Measurements from ENCODE around the gene CTAG2. TPM values are rescaled to one million over a fixed set of nuclear protein-coding genes. Genes with fewer than 3 reads are reported as not detected.

Gene CTAG2
- total RNA-seq, 1 donor from 2014 or later = not detected

Other genes starting within 250 kb of the CTAG2 start
- 14.9 TPM for gene DNASE1L1, start 244.3 kb downstream of the CTAG2 start, total RNA-seq
- gene TAFAZZIN, start 242.0 kb downstream of the CTAG2 start, total RNA-seq = 21.0 TPM
- gene ATP6AP1, start 224.9 kb downstream of the CTAG2 start, total RNA-seq = 26.2 TPM
- 31.4 TPM for gene GDI1, start 216.4 kb downstream of the CTAG2 start, total RNA-seq
- gene FAM50A, start 209.4 kb downstream of the CTAG2 start, total RNA-seq = 18.7 TPM
- gene PLXNA3, start 195.3 kb downstream of the CTAG2 start, total RNA-seq = 4.5 TPM
- gene LAGE3, start 174.3 kb downstream of the CTAG2 start, total RNA-seq = 12.0 TPM
- 18.3 TPM for gene UBL4A, start 167.0 kb downstream of the CTAG2 start, total RNA-seq
- gene SLC10A3, start 162.9 kb downstream of the CTAG2 start, total RNA-seq = 3.7 TPM
- gene FAM3A, start 137.3 kb downstream of the CTAG2 start, total RNA-seq = 35.3 TPM
- gene G6PD, start 106.7 kb downstream of the CTAG2 start, total RNA-seq = 5.6 TPM
- gene IKBKG, start 106.0 kb downstream of the CTAG2 start, total RNA-seq = 69.0 TPM
- not detected for gene CTAG1A, start 68.4 kb downstream of the CTAG2 start, total RNA-seq
- gene CTAG1B, start 34.3 kb downstream of the CTAG2 start, total RNA-seq = not detected
- 0.73 TPM for gene GAB3, start 97.5 kb upstream of the CTAG2 start, total RNA-seq
- gene DKC1, start 109.3 kb upstream of the CTAG2 start, total RNA-seq = 9.6 TPM
- 22.9 TPM for gene MPP1, start 151.9 kb upstream of the CTAG2 start, total RNA-seq
- not detected for gene SMIM9, start 181.1 kb upstream of the CTAG2 start, total RNA-seq
- gene F8A1, start 232.8 kb upstream of the CTAG2 start, total RNA-seq = 17.3 TPM